ENCODE measurements around the gene ULK4.
"Not testable (repeated sequence)": the region's sequence is repeated elsewhere in the genome, so short reads cannot be mapped to it uniquely, and the experiment has no call there.

The ULK4 gene

DNA sequence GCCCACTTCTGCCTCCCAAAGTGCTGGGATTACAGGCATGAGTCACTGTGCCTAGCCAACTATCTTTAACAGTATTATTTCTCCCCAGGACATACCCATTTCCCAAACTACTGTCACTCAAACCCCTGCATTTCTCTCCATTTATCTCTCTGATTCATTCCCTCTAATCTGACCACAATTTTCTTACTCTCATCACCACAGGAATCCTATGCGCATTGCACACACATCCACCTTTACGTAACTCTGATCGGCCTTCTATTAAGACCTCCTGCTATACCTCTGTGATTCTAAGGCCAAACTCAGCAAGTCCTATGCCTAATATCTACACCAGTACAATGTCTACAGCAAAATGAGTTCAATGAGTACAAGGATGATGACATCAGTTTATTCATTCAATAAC is 235.0 kb downstream of the ULK4 start:
- no peaks in the 10 kb centered on the region for H3K9me3 Mint-ChIP-seq
- DNase-seq (ENCODE audit: low spot score): no peak
- H3K27ac Mint-ChIP-seq: no peak overlapping the region
- H3K27me3 Mint-ChIP-seq (ENCODE audit: low read depth): no peaks in the 10 kb centered on the region
- H3K36me3 Mint-ChIP-seq (ENCODE audit: low read depth): no peaks in the 10 kb centered on the region
- H3K4me3 Mint-ChIP-seq: no peak overlapping the region
- H3K4me1 Mint-ChIP-seq (ENCODE audit: low read depth): no peaks in the 10 kb centered on the region

DNA sequence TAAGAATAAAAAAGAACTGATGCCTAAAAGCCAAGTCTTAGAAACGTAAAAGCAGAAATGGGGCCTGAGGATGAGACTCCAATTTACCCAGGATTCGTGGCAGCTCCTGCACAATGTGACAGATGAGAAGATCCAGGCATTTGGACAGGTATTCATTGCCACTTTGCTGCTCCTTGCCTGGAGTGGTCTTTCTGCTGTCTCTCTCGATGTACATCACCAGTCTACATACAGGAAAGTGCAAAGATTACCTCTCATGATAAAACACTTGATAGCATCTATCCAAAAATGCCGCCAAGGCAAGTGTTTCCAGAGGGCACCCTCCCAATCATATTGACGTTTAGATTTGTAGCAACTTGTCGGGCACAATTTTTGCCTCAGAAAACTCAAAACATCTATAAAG is 244.3 kb downstream of the ULK4 start:
- DNase-seq (ENCODE audit: low spot score): no peak
- Mint-ChIP-seq H3K4me3 (no peak overlapping the region), H3K36me3 (ENCODE audit: low read depth) (no peaks in the 10 kb centered on the region), H3K27ac (no peak overlapping the region), H3K27me3 (ENCODE audit: low read depth) (no peaks in the 10 kb centered on the region), H3K9me3 (no peaks in the 10 kb centered on the region), H3K4me1 (ENCODE audit: low read depth) (peaks cover 2% of the 10 kb centered on the region)

DNA sequence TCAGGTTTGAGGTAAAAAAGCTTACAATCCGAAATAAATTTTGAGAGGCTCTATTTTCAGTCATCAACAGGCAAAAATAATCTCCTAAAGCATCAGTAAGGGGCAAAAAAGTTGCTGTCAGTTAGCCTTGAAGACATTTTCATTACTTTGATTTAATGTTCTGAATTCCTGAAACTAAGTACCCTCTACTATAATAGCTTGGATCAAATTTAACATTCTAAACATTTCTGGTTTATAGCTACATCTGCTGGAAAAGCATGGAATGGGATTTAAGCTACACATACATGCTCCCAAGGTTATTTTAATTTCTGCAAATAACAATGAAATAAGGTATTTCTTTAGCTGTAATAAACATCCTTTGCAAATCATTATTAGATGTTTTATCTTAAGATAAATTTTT is 245.4 kb downstream of the ULK4 start:
- no peaks in the 10 kb centered on the region for H3K27me3 Mint-ChIP-seq (ENCODE audit: low read depth)
- H3K9me3 Mint-ChIP-seq: no peaks in the 10 kb centered on the region
- H3K27ac Mint-ChIP-seq: no peak overlapping the region
- H3K36me3 Mint-ChIP-seq (ENCODE audit: low read depth): no peaks in the 10 kb centered on the region
- DNase-seq (ENCODE audit: low spot score): no peak
- no peak overlapping the region for H3K4me3 Mint-ChIP-seq
- peaks cover 2% of the 10 kb centered on the region for H3K4me1 Mint-ChIP-seq (ENCODE audit: low read depth)

DNA sequence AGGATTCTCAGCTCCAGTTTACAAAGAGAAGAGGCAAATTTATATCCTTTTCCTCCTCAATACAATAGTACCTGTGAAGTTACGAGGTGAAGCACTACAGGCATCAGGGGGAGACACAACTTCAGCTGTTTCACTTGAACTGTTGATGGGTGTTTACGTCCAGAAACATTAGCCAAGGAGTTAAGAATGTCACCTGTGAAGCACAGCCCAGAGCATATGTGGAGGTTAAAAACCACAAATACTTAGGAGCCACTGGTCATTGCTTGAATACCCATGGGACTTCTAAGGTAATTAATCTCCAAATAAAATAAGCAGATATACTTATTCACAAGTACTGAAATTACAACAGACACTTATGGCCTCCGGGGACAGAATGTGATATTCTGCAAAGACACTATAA is 246.5 kb downstream of the ULK4 start:
- Mint-ChIP-seq H3K4me1 (ENCODE audit: low read depth) (peaks cover 2% of the 10 kb centered on the region), H3K27ac (no peak overlapping the region), H3K27me3 (ENCODE audit: low read depth) (no peaks in the 10 kb centered on the region), H3K4me3 (no peak overlapping the region), H3K36me3 (ENCODE audit: low read depth) (no peaks in the 10 kb centered on the region), H3K9me3 (no peaks in the 10 kb centered on the region)
- no peak for DNase-seq (ENCODE audit: low spot score)

DNA sequence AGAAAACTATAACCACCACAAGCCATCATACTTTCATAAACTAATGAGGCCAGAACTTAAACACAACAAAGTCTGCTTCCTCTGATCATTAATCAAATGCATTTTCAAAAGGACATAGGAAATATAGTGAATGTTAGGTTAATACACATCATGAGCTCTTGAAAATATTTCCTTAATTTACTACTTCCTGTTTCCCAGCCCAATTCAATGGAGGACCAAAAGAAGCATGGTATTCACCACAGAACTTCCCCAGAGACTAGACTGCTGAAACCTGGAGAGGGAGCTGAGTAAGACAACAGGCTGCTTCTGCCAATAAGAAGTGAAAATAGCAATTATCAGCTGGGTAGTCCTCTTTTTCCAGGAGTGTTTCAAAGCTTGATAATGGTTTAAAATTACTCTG is 250.3 kb downstream of the ULK4 start:
- Mint-ChIP-seq H3K4me1 (ENCODE audit: low read depth) (peaks cover 2% of the 10 kb centered on the region), H3K27ac (no peak overlapping the region), H3K4me3 (no peak overlapping the region), H3K9me3 (no peaks in the 10 kb centered on the region), H3K27me3 (ENCODE audit: low read depth) (no peaks in the 10 kb centered on the region), H3K36me3 (ENCODE audit: low read depth) (no peaks in the 10 kb centered on the region)
- DNase-seq (ENCODE audit: low spot score): no peak

DNA sequence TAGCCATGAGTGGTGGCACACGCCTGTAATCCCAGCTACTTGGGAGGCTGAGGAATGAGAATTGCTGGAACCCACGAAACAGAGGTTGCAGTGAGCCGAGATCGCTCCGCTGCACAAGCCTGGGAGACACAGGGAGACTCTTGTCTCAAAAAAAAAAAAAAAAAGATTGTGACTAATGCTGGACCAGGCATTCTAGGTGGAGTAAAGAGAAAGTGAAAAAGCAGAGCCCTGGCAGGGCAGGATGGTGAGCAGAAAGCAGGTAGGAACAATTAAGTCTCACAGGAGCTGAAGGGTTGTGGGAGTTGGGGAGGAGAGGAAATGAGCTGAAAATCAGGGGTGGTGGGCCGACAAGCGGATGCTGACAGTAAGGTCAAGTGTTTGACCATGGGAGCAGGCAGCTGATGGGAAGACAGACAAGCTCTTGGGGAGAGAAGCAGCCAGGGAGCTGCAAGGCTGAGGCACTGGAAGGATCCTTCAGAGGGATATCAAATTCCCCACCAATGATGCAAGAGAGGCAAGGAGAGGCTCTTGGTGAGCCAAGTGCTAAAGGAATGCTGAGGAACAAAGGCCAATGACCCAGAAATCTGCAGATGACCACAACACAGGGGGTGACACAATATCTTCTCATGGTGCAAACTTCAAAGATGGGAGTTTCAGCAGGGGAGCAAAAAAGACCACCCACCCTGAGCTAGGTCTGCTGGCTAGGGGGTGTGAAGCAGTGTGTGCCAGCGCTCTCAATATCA is 251.1 kb downstream of the ULK4 start:
- Mint-ChIP-seq H3K27me3 (ENCODE audit: low read depth) (no peaks in the 10 kb centered on the region), H3K4me3 (no peak overlapping the region), H3K9me3 (no peaks in the 10 kb centered on the region), H3K36me3 (ENCODE audit: low read depth) (no peaks in the 10 kb centered on the region), H3K4me1 (ENCODE audit: low read depth) (peaks cover 2% of the 10 kb centered on the region), H3K27ac (no peak overlapping the region)
- no peak for DNase-seq (ENCODE audit: low spot score)

DNA sequence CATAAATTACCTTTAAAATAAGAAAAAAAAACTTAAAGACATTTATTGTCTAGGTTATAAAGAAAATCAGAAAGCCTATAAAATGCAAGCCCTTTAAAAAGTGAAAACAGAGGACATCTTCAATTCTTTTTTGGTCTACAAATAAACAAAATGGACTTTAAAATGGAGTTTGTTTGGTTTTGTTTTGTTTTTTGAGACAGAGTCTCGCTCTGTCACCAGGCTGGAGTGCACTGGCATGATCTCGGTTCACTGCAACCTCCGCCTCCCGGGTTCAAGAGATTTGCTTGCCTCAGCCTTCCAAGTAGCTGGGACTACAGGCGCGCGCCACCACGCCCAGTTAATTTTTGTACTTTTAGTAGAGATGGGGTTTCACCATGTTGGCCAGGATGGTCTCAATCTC is 252.7 kb downstream of the ULK4 start:
- not testable (repeated sequence) for H3K27ac Mint-ChIP-seq; H3K27me3 Mint-ChIP-seq (ENCODE audit: low read depth); H3K9me3 Mint-ChIP-seq; H3K36me3 Mint-ChIP-seq (ENCODE audit: low read depth); DNase-seq (ENCODE audit: low spot score); H3K4me3 Mint-ChIP-seq; H3K4me1 Mint-ChIP-seq (ENCODE audit: low read depth)

DNA sequence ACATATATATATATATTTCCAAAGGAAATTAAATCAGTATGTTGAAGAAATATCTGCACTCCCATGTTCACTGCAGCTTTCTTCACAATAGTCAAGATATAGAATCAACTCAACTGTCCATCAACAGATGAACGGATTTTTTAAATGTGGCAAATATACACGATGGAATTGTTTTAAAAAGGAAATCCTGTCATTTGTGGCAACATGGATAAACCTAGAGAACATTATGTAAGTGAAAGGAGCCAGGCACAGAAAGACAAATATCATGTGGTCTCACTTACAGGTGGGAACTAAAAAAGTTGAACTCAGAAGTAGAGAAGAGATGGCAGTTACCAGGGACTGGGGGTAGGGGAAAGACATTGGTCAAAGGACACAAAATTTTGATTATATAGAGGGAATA is 253.7 kb downstream of the ULK4 start:
- no peaks in the 10 kb centered on the region for H3K27me3 Mint-ChIP-seq (ENCODE audit: low read depth)
- H3K4me3 Mint-ChIP-seq: no peak overlapping the region
- DNase-seq (ENCODE audit: low spot score): no peak
- no peaks in the 10 kb centered on the region for H3K36me3 Mint-ChIP-seq (ENCODE audit: low read depth)
- no peaks in the 10 kb centered on the region for H3K4me1 Mint-ChIP-seq (ENCODE audit: low read depth)
- H3K27ac Mint-ChIP-seq: no peak overlapping the region
- H3K9me3 Mint-ChIP-seq: no peaks in the 10 kb centered on the region

DNA sequence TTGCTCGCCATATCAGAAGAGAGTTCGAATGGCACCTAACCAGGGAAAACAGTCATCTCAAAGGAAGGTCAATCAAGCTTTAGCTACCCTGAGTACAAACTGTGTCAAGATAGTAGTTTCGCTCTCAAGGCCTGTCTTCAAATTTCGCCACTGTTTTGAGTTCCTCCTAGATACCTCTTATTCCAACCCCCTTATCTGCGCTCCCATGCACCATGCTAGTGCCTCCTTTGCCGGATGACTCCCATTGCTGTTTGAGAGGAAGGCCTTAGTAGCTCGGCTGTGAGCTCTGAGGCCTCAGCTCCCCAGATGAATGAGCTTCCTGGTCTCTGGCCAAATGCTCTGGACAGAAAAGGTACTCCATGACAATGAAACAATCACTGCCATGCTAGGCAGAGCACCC is 256.0 kb downstream of the ULK4 start:
- Mint-ChIP-seq H3K36me3 (ENCODE audit: low read depth) (no peaks in the 10 kb centered on the region), H3K9me3 (no peaks in the 10 kb centered on the region), H3K27me3 (ENCODE audit: low read depth) (no peaks in the 10 kb centered on the region), H3K4me3 (no peak overlapping the region), H3K27ac (no peak overlapping the region), H3K4me1 (ENCODE audit: low read depth) (no peaks in the 10 kb centered on the region)
- no peak for DNase-seq (ENCODE audit: low spot score)

DNA sequence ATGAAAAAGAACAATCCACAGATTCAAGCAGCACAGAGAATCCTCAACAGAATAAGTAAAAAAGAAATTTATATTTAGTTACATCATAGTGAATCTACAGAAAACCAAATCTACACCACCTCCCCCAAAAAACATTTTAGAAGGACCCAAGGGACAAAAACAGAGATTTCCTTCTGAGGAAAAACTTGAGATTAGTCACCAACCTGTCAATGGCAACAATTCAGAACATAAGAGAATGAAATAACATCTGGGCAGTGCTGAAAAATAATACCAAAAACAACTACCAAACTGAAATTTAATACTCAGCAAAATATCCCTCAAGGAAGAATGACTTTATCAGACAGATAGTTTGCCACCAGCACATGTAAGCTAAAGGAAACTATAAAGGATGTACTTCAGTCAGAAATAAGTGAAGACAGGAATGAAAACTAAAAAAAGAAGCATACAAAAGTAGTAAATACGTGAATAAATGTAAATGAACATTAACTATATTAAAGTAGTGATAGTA is 260.7 kb downstream of the ULK4 start:
- no peak overlapping the region for H3K4me3 Mint-ChIP-seq
- no peak for DNase-seq (ENCODE audit: low spot score)
- no peaks in the 10 kb centered on the region for H3K27me3 Mint-ChIP-seq (ENCODE audit: low read depth)
- H3K36me3 Mint-ChIP-seq (ENCODE audit: low read depth): no peaks in the 10 kb centered on the region
- H3K27ac Mint-ChIP-seq: no peak overlapping the region
- H3K4me1 Mint-ChIP-seq (ENCODE audit: low read depth): no peaks in the 10 kb centered on the region
- H3K9me3 Mint-ChIP-seq: no peaks in the 10 kb centered on the region

DNA sequence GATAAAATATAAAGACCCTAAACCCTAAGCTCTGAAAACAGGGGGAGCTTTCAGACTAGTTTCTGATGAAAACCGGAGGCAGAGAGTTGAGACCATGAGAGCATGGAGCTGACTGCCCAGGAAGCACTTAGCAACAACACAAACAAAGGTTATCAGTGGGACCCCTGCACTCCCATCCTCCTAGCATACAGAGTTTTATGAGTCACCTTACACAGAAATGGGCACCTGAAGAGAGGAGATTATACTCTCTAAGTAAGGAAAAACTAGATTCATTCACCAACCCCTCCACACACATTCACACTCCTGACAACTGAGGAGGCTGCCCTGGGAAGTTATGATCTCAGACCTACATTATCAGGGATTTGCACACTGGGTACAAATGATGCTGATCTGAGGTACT is 261.7 kb downstream of the ULK4 start:
- H3K9me3 Mint-ChIP-seq: no peaks in the 10 kb centered on the region
- no peak overlapping the region for H3K4me3 Mint-ChIP-seq
- no peak overlapping the region for H3K27ac Mint-ChIP-seq
- no peaks in the 10 kb centered on the region for H3K4me1 Mint-ChIP-seq (ENCODE audit: low read depth)
- no peaks in the 10 kb centered on the region for H3K36me3 Mint-ChIP-seq (ENCODE audit: low read depth)
- H3K27me3 Mint-ChIP-seq (ENCODE audit: low read depth): no peaks in the 10 kb centered on the region
- no peak for DNase-seq (ENCODE audit: low spot score)

DNA sequence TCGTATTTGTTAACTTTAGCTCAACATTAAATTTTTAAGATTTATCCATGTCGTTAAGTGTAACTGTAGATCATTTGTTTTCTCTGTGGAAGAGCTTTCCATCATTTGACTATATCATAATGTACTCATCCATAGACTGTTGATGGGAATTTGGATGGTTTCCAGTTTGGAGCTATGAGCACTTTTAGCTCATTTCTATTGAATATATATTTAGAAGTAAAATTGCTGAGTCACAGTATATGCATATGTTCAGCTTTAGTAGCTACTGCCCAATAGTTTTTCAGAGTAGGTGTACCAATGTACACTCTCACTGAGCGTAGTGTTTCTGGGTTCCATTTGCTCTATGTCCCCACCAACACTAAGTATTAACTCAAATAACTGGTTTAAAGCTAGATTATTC is 263.0 kb downstream of the ULK4 start:
- H3K4me1 Mint-ChIP-seq (ENCODE audit: low read depth): no peaks in the 10 kb centered on the region
- no peaks in the 10 kb centered on the region for H3K36me3 Mint-ChIP-seq (ENCODE audit: low read depth)
- H3K4me3 Mint-ChIP-seq: no peak overlapping the region
- no peak overlapping the region for H3K27ac Mint-ChIP-seq
- DNase-seq (ENCODE audit: low spot score): no peak
- no peaks in the 10 kb centered on the region for H3K9me3 Mint-ChIP-seq
- H3K27me3 Mint-ChIP-seq (ENCODE audit: low read depth): no peaks in the 10 kb centered on the region

DNA sequence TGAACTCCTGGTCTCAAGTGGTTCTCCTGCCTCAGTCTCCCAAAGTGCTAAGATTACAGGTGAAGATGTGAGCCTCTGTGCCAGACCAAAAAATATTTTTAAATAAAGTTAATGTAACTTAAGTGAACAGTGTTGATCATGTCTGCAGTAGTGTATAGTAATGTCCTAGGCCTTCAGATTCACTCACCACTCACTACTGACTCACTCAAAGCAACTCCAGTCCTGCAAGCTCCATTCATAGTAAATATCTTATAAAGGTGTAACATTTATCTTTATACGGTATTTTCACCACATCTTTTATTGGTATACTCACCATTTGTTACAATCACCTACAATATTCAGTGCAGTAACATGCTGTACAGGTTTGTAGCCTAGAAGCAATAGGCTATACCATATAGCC is 264.2 kb downstream of the ULK4 start:
- DNase-seq (ENCODE audit: low spot score): no peak
- no peak overlapping the region for H3K27ac Mint-ChIP-seq
- H3K4me3 Mint-ChIP-seq: no peak overlapping the region
- H3K36me3 Mint-ChIP-seq (ENCODE audit: low read depth): no peaks in the 10 kb centered on the region
- H3K4me1 Mint-ChIP-seq (ENCODE audit: low read depth): no peaks in the 10 kb centered on the region
- H3K27me3 Mint-ChIP-seq (ENCODE audit: low read depth): no peaks in the 10 kb centered on the region
- H3K9me3 Mint-ChIP-seq: no peaks in the 10 kb centered on the region

DNA sequence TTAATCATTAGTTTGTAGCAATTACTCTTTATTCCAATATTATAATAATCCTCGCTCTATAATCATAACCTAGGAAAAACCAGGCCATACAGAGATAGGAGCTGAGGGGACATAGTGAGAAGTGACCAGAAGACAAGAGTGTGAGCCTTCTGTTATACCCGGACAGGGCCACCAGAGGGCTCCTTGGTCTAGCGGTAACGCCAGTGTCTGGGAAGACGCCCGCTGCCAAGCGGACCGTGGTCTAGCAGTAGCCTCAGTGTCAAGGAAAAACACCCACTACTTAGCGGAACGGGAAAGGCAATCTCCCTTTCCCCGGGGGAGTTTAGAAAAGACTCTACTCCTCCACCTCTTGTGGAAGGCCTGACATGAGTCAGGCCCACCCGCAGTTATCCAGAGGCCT is 266.1 kb downstream of the ULK4 start:
- H3K9me3 Mint-ChIP-seq; H3K27ac Mint-ChIP-seq; H3K4me1 Mint-ChIP-seq (ENCODE audit: low read depth); H3K36me3 Mint-ChIP-seq (ENCODE audit: low read depth); DNase-seq (ENCODE audit: low spot score); H3K4me3 Mint-ChIP-seq; H3K27me3 Mint-ChIP-seq (ENCODE audit: low read depth): not testable (repeated sequence)

DNA sequence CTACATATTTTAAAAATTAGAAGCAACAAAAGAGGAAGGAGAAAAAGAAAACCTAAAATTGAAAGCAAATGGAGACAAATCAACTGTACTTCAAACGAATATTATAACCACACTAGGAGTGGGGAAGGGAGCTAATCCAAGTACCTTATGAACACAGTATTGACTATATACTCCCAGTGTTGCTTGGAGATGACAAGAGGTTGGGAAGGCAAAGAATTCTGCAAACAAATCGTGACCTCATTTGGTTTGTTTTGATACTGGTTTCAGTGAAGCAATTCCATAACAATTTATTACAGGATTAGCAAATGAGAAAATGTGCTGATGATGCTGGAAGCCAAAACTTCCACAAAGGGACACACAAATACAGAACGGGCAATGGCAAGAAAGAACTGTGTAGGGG is 268.1 kb downstream of the ULK4 start:
- H3K9me3 Mint-ChIP-seq: no peaks in the 10 kb centered on the region
- H3K27me3 Mint-ChIP-seq (ENCODE audit: low read depth): no peaks in the 10 kb centered on the region
- H3K4me3 Mint-ChIP-seq: no peak overlapping the region
- H3K36me3 Mint-ChIP-seq (ENCODE audit: low read depth): no peaks in the 10 kb centered on the region
- no peak overlapping the region for H3K27ac Mint-ChIP-seq
- H3K4me1 Mint-ChIP-seq (ENCODE audit: low read depth): no peaks in the 10 kb centered on the region
- DNase-seq (ENCODE audit: low spot score): no peak

Data from T-helper 2 cell treated with Interferon-gamma antibody and Interleukin-4, amounts not matched to agents 5 μg/mL and 100 μg/mL, for 36 hours (primary cell).